Activated CD4-positive, CD25-positive, alpha-beta regulatory T cell treated with anti-CD3 and anti-CD28 coated beads, Interleukin-2, amount 50 U/mL, for 72 hours (primary cell): ENCODE measurements around the gene SIK1.
A peak's percentile ranks its signal among the peaks of the same experiment; 100 is the strongest.
"Not testable (repeated sequence)": the region's sequence is repeated elsewhere in the genome, so short reads cannot be mapped to it uniquely, and the experiment has no call there.

Experiments used
- DNase-seq: peaks from one replicate; pipeline ENCODE4 v3.0.0; 2021

The SIK1 gene

GRCh38 chr21:43426404-43427241, at the start of gene SIK1:
Gene SIK1, minus strand, starts transcription at chr21:43427131. Its CDS starts 953 bp downstream, at chr21:43426178.
- DNase-seq, result not testable (repeated sequence)

DNA sequence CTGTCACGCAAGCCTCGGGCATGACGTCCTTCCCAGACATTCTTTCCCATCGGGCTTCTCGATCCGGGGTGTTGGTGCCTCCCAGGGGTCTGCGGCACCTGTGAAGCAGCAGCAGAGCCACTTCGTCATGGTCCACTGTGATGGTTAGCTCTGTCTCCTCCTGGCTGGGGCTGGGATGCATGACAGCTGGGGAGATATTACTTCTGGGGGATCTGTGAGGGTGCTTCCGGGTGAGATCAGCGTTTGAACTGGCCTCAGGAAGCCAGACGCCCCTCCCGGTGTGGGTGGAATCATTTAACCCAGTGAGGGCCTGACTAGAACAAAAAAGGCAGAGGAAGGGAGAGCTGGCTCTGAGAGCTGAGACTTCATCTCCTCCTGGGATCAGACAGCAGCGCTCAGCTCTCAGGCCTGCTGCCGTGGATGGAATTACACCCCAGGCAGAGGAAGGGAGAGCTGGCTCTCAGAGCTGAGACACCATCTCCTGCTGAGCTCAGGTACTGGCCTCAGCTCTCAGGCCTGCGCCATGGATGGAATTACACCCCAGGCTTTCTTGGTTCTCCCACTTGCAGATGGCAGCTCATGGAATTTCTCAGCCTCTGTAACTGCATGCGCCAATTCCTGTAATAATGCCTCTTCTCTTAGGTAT, 44.8 kb upstream of the SIK1 start:
- DNase-seq, result not testable (repeated sequence)

GRCh38 chr21:43469719-43470458, 43.0 kb upstream of the SIK1 start:
- DNase-seq, result not testable (repeated sequence)

- DNase-seq, result peak; percentile 25
These were observed 40.9 kb upstream of the SIK1 start for GRCh38 chr21:43467785-43468184.

GRCh38 chr21:43465159-43465558, 38.2 kb upstream of the SIK1 start:
- DNase-seq, result not testable (repeated sequence)

DNA sequence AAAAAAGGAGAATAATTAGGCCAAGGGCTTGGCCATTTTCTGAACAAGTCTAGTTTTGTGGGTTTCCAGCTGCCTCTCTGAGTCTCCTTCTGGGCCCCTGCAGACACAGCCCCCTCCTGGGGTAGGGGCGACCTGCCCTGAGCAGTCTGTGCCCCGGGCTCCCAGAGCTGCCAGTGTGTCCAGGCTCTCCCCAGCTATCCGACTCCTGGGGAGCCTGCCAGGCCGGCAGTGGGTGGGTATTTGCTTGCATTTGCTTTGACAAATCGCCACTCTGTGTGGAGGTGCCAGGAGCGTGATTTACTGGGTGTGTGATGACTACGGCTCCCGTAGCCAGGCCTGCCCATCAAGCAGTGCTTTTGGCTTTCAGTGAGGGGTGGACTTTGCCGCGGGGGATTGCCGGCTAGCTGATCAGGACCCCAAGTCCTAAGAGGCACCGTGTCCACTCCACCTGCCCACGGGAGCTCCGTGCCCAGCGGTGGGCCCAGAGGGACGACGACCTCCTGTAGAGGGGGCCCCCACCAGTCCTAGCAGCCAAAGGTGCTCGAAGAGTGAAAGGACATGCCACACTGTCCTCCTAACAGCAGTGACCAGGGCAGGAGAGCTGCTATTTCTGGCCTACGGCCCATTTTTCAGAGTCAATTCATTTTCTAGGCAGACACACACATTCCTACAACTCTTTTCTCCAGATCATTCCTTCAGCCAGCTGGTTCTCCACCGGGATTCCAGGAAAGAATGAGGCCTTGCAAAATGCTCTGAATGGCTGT, 36.7 kb upstream of the SIK1 start:
- DNase-seq, result not testable (repeated sequence)

DNA sequence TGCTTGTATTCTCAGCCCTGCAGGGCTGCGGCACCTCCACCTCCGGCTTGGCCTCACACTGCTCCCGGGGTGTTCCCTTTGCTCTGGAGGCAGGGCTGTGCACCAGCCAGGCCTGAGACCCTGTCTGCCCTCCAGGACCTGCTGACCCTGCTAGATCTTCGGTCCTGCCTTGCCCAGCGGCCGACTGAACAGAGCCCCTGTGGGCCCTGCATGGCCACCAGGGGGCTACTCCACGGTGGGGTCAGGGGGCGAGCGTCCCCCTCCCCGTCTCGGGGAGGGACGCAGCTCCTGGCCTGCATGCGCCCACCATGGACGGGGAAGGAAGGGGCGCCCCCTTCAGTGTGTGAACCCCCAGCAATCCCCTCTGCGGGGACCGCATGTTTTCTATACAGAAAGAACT, 36.0 kb upstream of the SIK1 start:
- not testable (repeated sequence) for DNase-seq

DNA sequence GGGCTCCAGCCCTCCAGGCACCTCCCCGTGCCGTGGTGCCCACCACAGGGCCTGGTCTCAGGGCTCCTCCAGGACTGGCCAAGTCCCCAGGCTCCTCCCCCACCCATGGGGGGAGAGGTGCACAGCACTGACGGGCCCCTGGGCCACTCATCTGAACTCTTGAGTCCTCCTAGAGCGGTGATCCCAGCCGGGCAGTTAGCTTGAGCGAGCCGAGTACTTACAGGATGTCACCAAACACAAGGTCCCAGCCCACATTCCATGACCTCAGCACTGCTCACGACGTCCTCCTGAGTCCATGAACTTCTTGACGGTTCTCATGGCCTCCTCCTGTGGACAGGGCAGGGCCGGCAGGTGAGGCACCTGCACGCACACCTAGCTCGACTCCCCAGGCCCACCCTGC, 33.5 kb upstream of the SIK1 start:
- DNase-seq, result not testable (repeated sequence)

GRCh38 chr21:43458995-43459394, 32.1 kb upstream of the SIK1 start:
- not testable (repeated sequence) for DNase-seq

DNA sequence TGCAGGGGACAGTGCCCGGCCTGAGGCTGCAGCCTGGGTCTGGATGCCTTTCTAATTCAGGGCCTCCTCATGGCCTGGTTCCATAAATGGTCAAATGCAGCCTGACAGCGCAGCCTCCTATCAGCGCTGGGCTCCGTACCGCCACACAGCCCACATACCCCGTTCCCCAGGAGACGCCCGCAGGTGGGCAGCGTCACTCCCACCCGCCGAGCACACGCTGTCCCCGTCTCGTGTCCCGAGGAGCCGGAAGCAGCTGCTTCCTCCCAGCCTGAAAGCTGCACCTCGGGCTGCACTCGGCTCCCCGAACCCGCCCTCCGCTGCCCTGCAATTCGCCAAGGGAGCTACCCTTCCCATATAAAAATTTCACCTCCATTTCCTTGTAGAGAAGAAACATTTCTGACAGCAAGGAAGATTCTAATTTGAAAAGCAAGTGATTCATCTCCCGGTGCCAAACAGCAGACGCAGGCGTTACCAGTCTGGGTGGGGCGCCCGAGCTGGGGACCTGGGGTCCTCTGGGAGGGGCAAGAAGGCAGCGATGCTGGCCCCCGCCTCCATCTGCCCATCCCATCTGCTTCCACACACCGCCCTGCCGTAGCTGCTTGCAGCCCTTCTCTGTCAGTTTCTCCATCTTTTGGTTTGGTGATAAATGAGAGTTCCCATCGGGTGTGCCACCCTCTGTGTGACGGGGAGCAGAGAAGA, 29.8 kb upstream of the SIK1 start:
- not testable (repeated sequence) for DNase-seq

- DNase-seq, result not testable (repeated sequence)
These were observed 28.8 kb upstream of the SIK1 start for GRCh38 chr21:43455717-43456116.

GRCh38 chr21:43454176-43454575, 27.2 kb upstream of the SIK1 start:
- DNase-seq, result not testable (repeated sequence)

- DNase-seq, result not testable (repeated sequence)
These were observed 24.9 kb upstream of the SIK1 start for GRCh38 chr21:43451850-43452249.

DNA sequence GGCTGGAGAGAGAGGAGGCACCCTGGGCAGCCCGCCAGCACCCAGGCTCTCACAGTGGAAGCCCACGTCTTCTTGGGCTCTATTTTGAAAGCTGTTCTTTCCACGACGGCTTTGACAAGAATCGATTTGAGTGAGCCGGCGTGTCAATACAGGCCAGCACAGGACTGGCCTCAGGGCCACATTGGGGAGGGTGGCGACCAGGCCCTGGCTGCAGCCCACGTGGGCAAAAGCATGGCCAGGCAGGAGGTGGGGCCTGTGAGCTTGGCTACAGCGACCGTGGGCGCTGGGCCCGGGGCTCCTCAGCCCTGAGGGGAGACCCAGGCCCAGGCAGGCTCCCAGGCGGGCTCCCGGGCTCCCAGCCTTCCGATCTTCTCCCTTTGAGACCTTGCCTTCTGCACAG, 23.4 kb upstream of the SIK1 start:
- DNase-seq, result not testable (repeated sequence)

- DNase-seq, result not testable (repeated sequence)
These were observed 20.5 kb upstream of the SIK1 start for GRCh38 chr21:43447353-43447977.

DNA sequence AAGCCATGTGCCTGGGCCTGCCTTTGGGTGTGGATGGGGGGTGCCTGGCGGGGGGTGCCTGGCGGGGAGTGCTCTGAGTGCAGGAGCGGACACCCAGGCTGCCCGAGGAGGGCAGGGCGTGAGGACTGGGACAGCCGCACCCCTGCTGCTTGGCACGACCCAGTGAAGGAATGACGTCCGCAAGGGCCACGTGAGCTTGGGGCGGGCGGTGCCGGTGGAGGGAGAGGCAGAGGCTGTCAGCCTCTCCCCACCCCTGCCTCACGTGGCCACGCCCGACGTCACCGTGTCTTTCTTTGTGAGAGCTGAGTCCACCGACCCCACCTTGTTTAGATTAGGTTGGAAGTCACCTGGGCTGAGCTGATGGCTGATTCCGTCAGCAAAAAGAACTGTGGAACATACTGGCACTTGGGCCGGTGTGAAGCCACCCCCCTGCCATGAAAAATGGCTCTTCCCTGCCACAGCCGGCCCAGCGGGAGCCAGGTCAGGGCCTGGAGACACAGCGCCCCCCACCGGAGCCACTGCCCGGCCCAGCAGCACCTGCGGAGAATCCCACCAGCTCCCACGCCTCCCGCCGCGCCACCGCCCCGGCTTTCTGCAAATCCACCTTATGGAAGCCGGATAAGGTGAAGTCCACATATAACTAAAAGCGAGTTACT, 19.5 kb upstream of the SIK1 start:
- not testable (repeated sequence) for DNase-seq

DNA sequence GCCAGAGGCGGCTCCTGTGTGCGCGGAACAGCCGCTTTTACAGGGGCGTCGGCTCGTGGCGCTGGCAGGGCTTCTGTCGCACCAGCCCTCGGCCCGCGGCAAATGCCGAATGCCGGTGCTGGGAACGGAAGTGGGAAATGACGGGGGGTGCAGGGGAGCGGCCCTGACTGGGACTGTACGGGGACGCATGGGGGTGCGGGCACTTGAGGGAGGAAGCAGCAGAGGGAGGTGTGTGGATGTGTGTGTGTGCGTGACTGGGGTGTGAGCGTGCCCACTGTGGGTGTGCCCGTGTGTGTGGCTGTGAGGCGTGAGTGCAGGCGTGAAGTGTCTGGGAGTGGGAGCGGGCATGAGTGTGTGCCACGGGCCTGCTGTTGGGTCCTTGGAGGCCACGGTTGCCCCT, 17.6 kb upstream of the SIK1 start:
- DNase-seq, result not testable (repeated sequence)

- DNase-seq, result not testable (repeated sequence)
These were observed 15.6 kb upstream of the SIK1 start for GRCh38 chr21:43442571-43442970.

GRCh38 chr21:43440835-43441727, 14.2 kb upstream of the SIK1 start:
- DNase-seq, result not testable (repeated sequence)
